ENCODE measurements around the gene PLEKHG2. TPM values are rescaled to one million over a fixed set of nuclear protein-coding genes. Genes with fewer than 3 reads are reported as not detected.
"Not testable (repeated sequence)": the region's sequence is repeated elsewhere in the genome, so short reads cannot be mapped to it uniquely, and the experiment has no call there.

Gene PLEKHG2
- 38.8 TPM for total RNA-seq

- DNase-seq (ENCODE audit: low spot score) = peak; percentile 99
Measured at GRCh38 chr19:39412100-39412866, at the start of gene PLEKHG2. PLEKHG2 (plus strand) TSS chr19:39412669; CDS start chr19:39414087, 1,418 bp downstream.

GRCh38 chr19:39362682-39363657 is 49.5 kb upstream of the PLEKHG2 start:
- DNase-seq (ENCODE audit: low spot score) = no peak

- DNase-seq (ENCODE audit: low spot score) = no peak
Measured at GRCh38 chr19:39363901-39364457, 48.5 kb upstream of the PLEKHG2 start.

- no peak for DNase-seq (ENCODE audit: low spot score)
Measured at GRCh38 chr19:39365531-39365930, 46.9 kb upstream of the PLEKHG2 start.

GRCh38 chr19:39369200-39369599 is 43.3 kb upstream of the PLEKHG2 start:
- no peak for DNase-seq (ENCODE audit: low spot score)

GRCh38 chr19:39370735-39371134 is 41.7 kb upstream of the PLEKHG2 start:
- DNase-seq (ENCODE audit: low spot score) = no peak

- DNase-seq (ENCODE audit: low spot score) = peak; percentile 86
Measured at GRCh38 chr19:39372047-39372802, 40.2 kb upstream of the PLEKHG2 start.

- DNase-seq (ENCODE audit: low spot score) = no peak
Measured at GRCh38 chr19:39372941-39373340, 39.5 kb upstream of the PLEKHG2 start.

GRCh38 chr19:39375929-39376328 is 36.5 kb upstream of the PLEKHG2 start:
- no peak for DNase-seq (ENCODE audit: low spot score)

GRCh38 chr19:39377373-39378362 is 34.8 kb upstream of the PLEKHG2 start:
- no peak for DNase-seq (ENCODE audit: low spot score)

GRCh38 chr19:39379366-39379765 is 33.1 kb upstream of the PLEKHG2 start:
- not testable (repeated sequence) for DNase-seq (ENCODE audit: low spot score)

- no peak for DNase-seq (ENCODE audit: low spot score)
Measured at GRCh38 chr19:39379865-39380396, 32.5 kb upstream of the PLEKHG2 start.

GRCh38 chr19:39380521-39381502 is 31.7 kb upstream of the PLEKHG2 start:
- no peak for DNase-seq (ENCODE audit: low spot score)

- DNase-seq (ENCODE audit: low spot score) = no peak
Measured at GRCh38 chr19:39381910-39382611, 30.4 kb upstream of the PLEKHG2 start.

- DNase-seq (ENCODE audit: low spot score) = no peak
Measured at GRCh38 chr19:39382991-39383828, 29.3 kb upstream of the PLEKHG2 start.

- DNase-seq (ENCODE audit: low spot score) = no peak
Measured at GRCh38 chr19:39384839-39385568, 27.5 kb upstream of the PLEKHG2 start.
